PC-9 (cell line): ENCODE measurements around the gene KRTAP4-6. TPM values are rescaled to one million over a fixed set of nuclear protein-coding genes. Genes with fewer than 3 reads are reported as not detected.
"Not testable (repeated sequence)": the region's sequence is repeated elsewhere in the genome, so short reads cannot be mapped to it uniquely, and the experiment has no call there.

Experiments used
- BruUV-seq: library from RNA; stranded (reverse); fragments of 400-500 nt; replicated peaks from 2 replicates; lab custom pipeline; 2021; lab: Mats Ljungman, UMichigan
- CTCF ChIA-PET: fragments of 300-600 bp; sonication (Branson Sonifier 250); formaldehyde crosslinking; loops from one replicate; lab custom pipeline; 2022; ENCODE audit warnings: antibody characterized with exemption; lab: Charles Lee
- POLR2A ChIA-PET: fragments of 300-600 bp; sonication (Branson Sonifier 250); formaldehyde crosslinking; loops from one replicate; lab custom pipeline; 2022; ENCODE audit warnings: antibody characterized with exemption; ENCODE audit not compliant: unreplicated experiment; lab: Charles Lee
- DNase-seq, 2 experiments: peaks; one replicate each; pipeline versions ENCODE4 v3.0.0 to v3.0.0-alpha.2; 2015 to 2022; ENCODE audit warnings: mixed read lengths in 1 of 2
- H2AFZ ChIP-seq: fragments of 200-600 bp; sonication (generic); 2 replicates; pipeline ENCODE4 v1.8.1; 2017; ENCODE audit warnings: antibody characterized with exemption
- H3F3A ChIP-seq: fragments of 200-600 bp; sonication (generic); 2 replicates; pipeline ENCODE4 v1.8.1; 2017; ENCODE audit warnings: antibody characterized with exemption, mild to moderate bottlenecking, low read depth; ENCODE audit not compliant: insufficient read depth
- H3K27ac ChIP-seq: fragments of 200-600 bp; sonication (generic); 2 replicates; pipeline ENCODE4 v1.6.1; 2016; ENCODE audit warnings: mixed run types
- H3K27me3 ChIP-seq: fragments of 200-600 bp; sonication (generic); 2 replicates; pipeline ENCODE4 v1.6.1; 2016; ENCODE audit warnings: low read depth, mixed run types; ENCODE audit not compliant: insufficient read depth
- H3K36me3 ChIP-seq: fragments of 200-600 bp; sonication (generic); 2 replicates; pipeline ENCODE4 v1.6.1; 2016; ENCODE audit warnings: low read depth, mixed run types
- H3K4me1 ChIP-seq: fragments of 200-600 bp; sonication (generic); replicated peaks from 2 replicates; pipeline ENCODE4 v1.6.1; 2016; ENCODE audit warnings: mixed run types; ENCODE audit not compliant: insufficient read depth
- H3K4me2 ChIP-seq: fragments of 200-600 bp; sonication (generic); 2 replicates; pipeline ENCODE4 v1.6.1; 2017; ENCODE audit warnings: mixed run types
- H3K4me3 ChIP-seq: fragments of 200-600 bp; sonication (generic); 2 replicates; pipeline ENCODE4 v1.6.1; 2016; ENCODE audit warnings: mixed run types
- H3K79me2 ChIP-seq: fragments of 200-600 bp; sonication (generic); 2 replicates; pipeline ENCODE4 v1.6.1; 2017; ENCODE audit warnings: low read depth, mixed run types
- H3K9me2 ChIP-seq: fragments of 200-600 bp; sonication (generic); 2 replicates; pipeline ENCODE4 v1.8.1; 2017; ENCODE audit warnings: mild to moderate bottlenecking; ENCODE audit not compliant: insufficient read depth
- H3K9me3 ChIP-seq: fragments of 200-600 bp; sonication (generic); 2 replicates; pipeline ENCODE4 v1.8.1; 2016; ENCODE audit warnings: low read depth; ENCODE audit not compliant: insufficient read depth
- H4K20me1 ChIP-seq: fragments of 200-600 bp; sonication (generic); 2 replicates; pipeline ENCODE4 v1.8.1; 2017; ENCODE audit not compliant: insufficient read depth
- CTCF ChIP-seq: fragments of 200-600 bp; sonication (generic); conservative IDR thresholded peaks from 2 replicates; pipeline ENCODE4 v1.6.1; 2017; ENCODE audit warnings: mixed run types, antibody characterized with exemption, mild to moderate bottlenecking, moderate library complexity
- EZH2 ChIP-seq: fragments of 200-600 bp; sonication (generic); IDR thresholded peaks from 2 replicates; pipeline ENCODE4 v1.8.0; 2017; ENCODE audit warnings: antibody characterized with exemption, low read depth
- intact Hi-C: fragments of 100-400 bp; cut with micrococcal nuclease; formaldehyde crosslinking; loops from one replicate; pipeline ENCODE4 v1.10.0; 2022; ENCODE audit not compliant: unreplicated experiment
- total RNA-seq: library from RNA; stranded (reverse); gene quantifications from 2 replicates; pipeline ENCODE4 v1.2.3, GENCODE V29; 2021

KRTAP4-6 gene
- total RNA-seq, 1 experiment from 2014 or later, result not detected

GRCh38 chr17:41118721-41119120 is 21.6 kb downstream of the KRTAP4-6 start:
- POLR2A ChIA-PET, result no interaction called here
- DNase-seq, result no peak

GRCh38 chr17:41117846-41118386 is 22.4 kb downstream of the KRTAP4-6 start, which contains the start of gene KRTAP4-11:
Gene KRTAP4-11 (minus strand): TSS chr17:41118373. CDS start chr17:41118315, 58 bp downstream.
- POLR2A ChIA-PET, H3K9me3 ChIP-seq, H3K79me2 ChIP-seq, H2AFZ ChIP-seq, intact Hi-C loops, CTCF ChIA-PET, H4K20me1 ChIP-seq, H3K4me1 ChIP-seq, H3K27me3 ChIP-seq, BruUV-seq, H3K4me3 ChIP-seq, H3K27ac ChIP-seq, DNase-seq, H3F3A ChIP-seq, H3K4me2 ChIP-seq, H3K9me2 ChIP-seq, H3K36me3 ChIP-seq: not testable (repeated sequence)

More at GRCh38 chr17:41118721-41119120, 21.6 kb downstream of the KRTAP4-6 start:
- intact Hi-C loops, result no loop called here
- Histone ChIP-seq H3K4me1 (no peaks in the 10 kb centered on the region; the same call in 1 of the 2 replicates), H3K9me2 (no peaks in the 10 kb centered on the region), H3K27me3 (no peaks in the 10 kb centered on the region), H3K79me2 (no peaks in the 10 kb centered on the region), H3K4me2 (no peak overlapping the region), H3F3A (no peaks in the 10 kb centered on the region), H3K36me3 (no peaks in the 10 kb centered on the region), H4K20me1 (no peaks in the 10 kb centered on the region), H3K9me3 (0 out of 2 replicates have a peak, but pooled peaks cover 3% of the 10 kb centered on the region), H2AFZ (no peak overlapping the region), H3K4me3 (no peak overlapping the region), H3K27ac (no peak overlapping the region)
- TF ChIP-seq EZH2, result no peak
- TF ChIP-seq CTCF, result no peak
- no TSS peak for BruUV-seq
- CTCF ChIA-PET, result no interaction called here

- intact Hi-C loops, result no loop called here
- no peak overlapping the region for H3K4me2 ChIP-seq
- no peak overlapping the region for H3K4me3 ChIP-seq
- no peak for TF ChIP-seq CTCF
- no peak for TF ChIP-seq EZH2
- H4K20me1 ChIP-seq, result no peaks in the 10 kb centered on the region
- H3K27me3 ChIP-seq, result no peaks in the 10 kb centered on the region
- CTCF ChIA-PET, result interaction anchor here (0.6 kb wide), 1 partner anchor 428 kb away, joined by 3 read pairs; no protein-coding TSS in a partner anchor
- H3K36me3 ChIP-seq, result no peaks in the 10 kb centered on the region
- no peak overlapping the region for H3K27ac ChIP-seq
- POLR2A ChIA-PET, result no interaction called here
- no peaks in the 10 kb centered on the region for H3K79me2 ChIP-seq
- no TSS peak for BruUV-seq
- no peak overlapping the region for H2AFZ ChIP-seq
- no peaks in the 10 kb centered on the region for H3K4me1 ChIP-seq
- H3K9me2 ChIP-seq, result no peaks in the 10 kb centered on the region
- no peaks in the 10 kb centered on the region for H3F3A ChIP-seq
- peaks cover 8% of the 10 kb centered on the region for H3K9me3 ChIP-seq
- no peak for DNase-seq
These were observed 24.0 kb downstream of the KRTAP4-6 start for GRCh38 chr17:41116297-41116696.
